Uterus (tissue), 2 donors: ENCODE results near the gene HS3ST3A1.

Source experiments
- CTCF ChIP-seq, 4 experiments: fragments of 200-600 bp in 2 of 4; fragments of 450-650 bp in 2 of 4; sonication (generic) in 2 of 4; IDR thresholded peaks; one replicate each; pipeline ENCODE4 v1.5.1; 2016 to 2019; ENCODE audit warnings: antibody characterized with exemption in 4 of 4, mild to moderate bottlenecking in 2 of 4, moderate library complexity in 1 of 4
- POLR2A ChIP-seq, 2 donors: fragments of 450-650 bp; IDR thresholded peaks; one replicate each; pipeline ENCODE4 v1.6.1; 2016; ENCODE audit warnings: antibody characterized with exemption in 2 of 2, mild to moderate bottlenecking in 1 of 2, moderate library complexity in 1 of 2

GRCh38 chr17:13462146-13462545, 139.6 kb downstream of the HS3ST3A1 start:
- TF ChIP-seq CTCF (IDR thresholded peaks at IDR 0.05) (no peak), POLR2A (IDR thresholded peaks at IDR 0.05) (no peak)
